Activated T-helper 1 cell treated with anti-CD3 and anti-CD28 coated beads, Interleukin-2, amount 50 U/mL, for 16 hours (primary cell): ENCODE results near the gene ELAVL3.
"Not testable (repeated sequence)": the region's sequence is repeated elsewhere in the genome, so short reads cannot be mapped to it uniquely, and the experiment has no call there.

Source experiments
- DNase-seq, 2 donors: peaks; one replicate each; pipeline ENCODE4 v3.0.0-alpha.2; 2020; ENCODE audit warnings: low read depth in 1 of 2, low spot score in 1 of 2

Gene ELAVL3

GRCh38 chr19:11408591-11408990, 72.3 kb downstream of the ELAVL3 start:
- no peak for DNase-seq

DNA sequence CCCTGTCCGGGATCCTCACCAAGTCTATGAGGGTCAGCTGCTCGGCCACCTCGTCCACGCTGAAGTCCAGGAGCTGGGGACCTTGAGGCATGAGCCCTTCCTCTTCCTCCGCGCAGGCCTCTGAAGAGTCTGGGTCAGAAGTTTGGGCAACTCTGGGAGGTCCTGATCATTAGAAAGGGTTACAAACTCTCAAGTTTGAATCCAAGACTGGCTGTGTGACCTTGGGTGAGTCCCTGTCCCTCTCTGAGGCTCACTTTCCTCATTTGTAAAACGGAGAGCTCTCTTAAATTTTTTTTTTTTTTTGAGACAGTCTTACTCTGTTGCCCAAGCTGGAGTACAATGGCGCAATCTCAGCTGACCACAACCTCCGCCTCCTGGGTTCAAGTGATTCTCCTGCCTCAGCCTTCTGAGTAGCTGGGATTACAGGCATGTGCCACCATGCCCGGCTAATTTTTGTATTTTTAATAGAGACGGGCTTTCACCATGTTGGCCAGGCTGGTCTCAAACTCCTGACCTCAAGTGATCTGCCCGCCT, 74.1 kb downstream of the ELAVL3 start:
- not testable (repeated sequence) for DNase-seq

DNA sequence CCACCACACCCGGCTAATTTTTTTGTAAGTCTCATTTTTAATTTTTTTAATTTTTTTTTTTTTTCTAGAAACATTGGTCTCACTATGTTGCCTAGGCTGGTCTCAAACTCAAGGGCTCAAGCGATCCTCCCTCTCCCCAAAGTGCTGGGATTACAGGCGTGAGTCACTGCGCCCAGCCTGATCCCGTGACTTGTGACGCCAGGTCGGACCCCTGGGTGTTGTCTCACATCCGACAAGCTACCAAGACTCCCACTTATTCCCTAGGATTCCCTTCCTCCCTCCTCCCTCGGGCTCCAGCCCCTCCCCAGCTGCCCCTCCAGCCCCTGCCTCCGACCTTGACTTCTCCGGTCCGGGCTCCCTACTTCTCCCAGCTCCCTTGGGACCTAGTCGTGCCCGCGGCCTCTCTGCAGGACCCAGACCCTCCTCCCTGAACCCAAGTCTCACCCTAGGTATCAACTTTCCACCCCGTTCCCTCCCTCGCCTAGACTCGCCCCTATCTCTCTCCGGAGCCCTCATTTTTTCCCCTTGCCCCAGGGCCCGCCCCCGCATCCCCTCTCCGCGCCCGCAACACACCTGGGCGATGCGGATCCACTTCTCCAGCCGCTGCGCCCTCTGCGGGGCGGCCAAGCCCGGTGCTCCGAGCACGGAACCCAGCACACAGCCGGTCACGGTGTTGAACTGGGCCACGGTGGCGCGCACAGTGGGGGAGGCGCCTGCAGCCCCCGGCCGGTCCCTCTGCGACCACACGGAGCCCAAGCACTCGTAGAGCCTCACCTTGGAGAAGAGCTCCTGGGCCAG, 74.8 kb downstream of the ELAVL3 start:
- DNase-seq: no peak

- no peak for DNase-seq
These were observed 76.1 kb downstream of the ELAVL3 start for GRCh38 chr19:11404588-11405222.

GRCh38 chr19:11401808-11402543, 78.9 kb downstream of the ELAVL3 start:
- no peak for DNase-seq
